DND-41 (cell line): ENCODE results near the gene GRID1.
"Not testable (repeated sequence)": the region's sequence is repeated elsewhere in the genome, so short reads cannot be mapped to it uniquely, and the experiment has no call there.

Experiments used
- ATAC-seq: fragments of 200-7000 bp; cut with Tn5 transposase; 3 replicates; pipeline ENCODE4 v1.9.1; 2021; ENCODE audit warnings: low read depth; ENCODE audit not compliant: insufficient read depth
- DNase-seq: peaks from one replicate; pipeline ENCODE4 v3.0.0-alpha.2; 2020
- H2AFZ ChIP-seq: 2 replicates; pipeline ENCODE4 v1.6.0; 2012; ENCODE audit warnings: low read depth, low read length
- H3K27ac ChIP-seq: 2 replicates; pipeline ENCODE4 v1.5.1; 2012; ENCODE audit warnings: low read length, inconsistent platforms
- H3K27me3 ChIP-seq: fragments of 200-600 bp; sonication (generic); 2 replicates; pipeline ENCODE4 v1.6.0; 2012; ENCODE audit warnings: low read length, mild to moderate bottlenecking, inconsistent platforms; ENCODE audit not compliant: insufficient read depth, poor library complexity
- H3K36me3 ChIP-seq: 2 replicates; pipeline ENCODE4 v1.5.1; 2012; ENCODE audit warnings: low read length, inconsistent platforms; ENCODE audit not compliant: insufficient read depth
- H3K4me1 ChIP-seq: 2 replicates; pipeline ENCODE4 v1.5.1; 2012; ENCODE audit warnings: mild to moderate bottlenecking, low read length; ENCODE audit not compliant: insufficient read depth
- H3K4me2 ChIP-seq: 2 replicates; pipeline ENCODE4 v1.6.0; 2012; ENCODE audit warnings: mild to moderate bottlenecking, moderate library complexity, low read length, inconsistent platforms; ENCODE audit not compliant: insufficient read depth
- H3K4me3 ChIP-seq, 2 experiments: fragments of 200-600 bp in 1 of 2; shearing (Covaris generic) in 1 of 2; 2 replicates each; pipeline ENCODE4 v1.5.1; 2012 to 2016; ENCODE audit warnings: inconsistent platforms in 2 of 2, low read length in 2 of 2, mild to moderate bottlenecking in 2 of 2, low read depth in 1 of 2, moderate library complexity in 1 of 2
- H3K79me2 ChIP-seq: 2 replicates; pipeline ENCODE4 v1.6.0; 2012; ENCODE audit warnings: low read length, inconsistent platforms; ENCODE audit not compliant: insufficient read depth
- H3K9ac ChIP-seq: 2 replicates; pipeline ENCODE4 v1.6.0; 2012; ENCODE audit warnings: low read depth, mild to moderate bottlenecking, inconsistent platforms, low read length, moderate library complexity
- H3K9me3 ChIP-seq: 2 replicates; pipeline ENCODE4 v1.5.1; 2012; ENCODE audit warnings: low read length, moderate library complexity, mild to moderate bottlenecking, inconsistent platforms; ENCODE audit not compliant: insufficient read depth, severe bottlenecking
- H4K20me1 ChIP-seq: 2 replicates; pipeline ENCODE4 v1.6.0; 2012; ENCODE audit warnings: low read length; ENCODE audit not compliant: insufficient read depth
- EZH2 ChIP-seq: IDR thresholded peaks from 3 replicates; pipeline ENCODE4 v1.6.1; 2012; ENCODE audit warnings: borderline replicate concordance, low read depth, mild to moderate bottlenecking, moderate library complexity, low read length, inconsistent platforms; ENCODE audit not compliant: severe bottlenecking
- TF ChIP-seq, protein P1 (sequence below): IDR thresholded peaks from 2 replicates; pipeline ENCODE4 v1.5.1; 2012; ENCODE audit warnings: borderline replicate concordance, low read length, moderate library complexity, mild to moderate bottlenecking; ENCODE audit not compliant: poor library complexity, severe bottlenecking; ENCODE audit errors: extremely low read depth

Gene GRID1

DNA sequence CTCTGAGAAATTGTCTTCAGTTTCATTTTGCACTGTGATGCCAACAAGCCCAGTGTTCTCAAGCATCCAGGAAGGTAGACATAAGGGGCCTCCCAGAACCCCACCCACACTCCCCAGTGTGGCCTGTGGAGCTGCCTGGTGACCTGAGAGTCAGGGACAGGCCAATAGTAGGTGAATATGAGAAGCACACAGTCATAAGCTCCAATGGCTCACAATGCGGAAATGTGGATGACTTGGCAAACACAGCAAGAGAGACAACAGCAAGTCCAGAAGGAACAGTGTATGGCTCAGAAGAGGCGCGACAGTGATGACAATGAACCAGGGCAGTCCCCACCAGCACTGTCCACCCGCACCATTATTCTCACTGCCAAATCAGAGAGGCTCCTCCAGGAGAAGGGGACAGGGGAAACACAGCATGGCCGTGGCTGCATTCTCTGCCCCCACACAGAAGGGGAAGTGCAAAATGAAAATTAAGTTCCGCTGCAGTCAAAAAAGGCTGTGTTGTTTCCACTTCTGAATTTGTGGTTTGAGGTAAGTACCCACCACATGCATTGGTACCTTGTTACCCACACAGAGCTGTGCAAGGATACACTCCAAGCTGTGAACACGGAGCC lies 419.8 kb downstream of the GRID1 start:
- no peaks in the 10 kb centered on the region for H3K79me2 ChIP-seq
- H4K20me1 ChIP-seq: no peaks in the 10 kb centered on the region
- no peak overlapping the region for H3K4me2 ChIP-seq
- ATAC-seq (peak; percentile 85), DNase-seq (peak; percentile 13)
- peaks cover 2% of the 10 kb centered on the region for H3K27me3 ChIP-seq
- TF ChIP-seq, protein P1, sequence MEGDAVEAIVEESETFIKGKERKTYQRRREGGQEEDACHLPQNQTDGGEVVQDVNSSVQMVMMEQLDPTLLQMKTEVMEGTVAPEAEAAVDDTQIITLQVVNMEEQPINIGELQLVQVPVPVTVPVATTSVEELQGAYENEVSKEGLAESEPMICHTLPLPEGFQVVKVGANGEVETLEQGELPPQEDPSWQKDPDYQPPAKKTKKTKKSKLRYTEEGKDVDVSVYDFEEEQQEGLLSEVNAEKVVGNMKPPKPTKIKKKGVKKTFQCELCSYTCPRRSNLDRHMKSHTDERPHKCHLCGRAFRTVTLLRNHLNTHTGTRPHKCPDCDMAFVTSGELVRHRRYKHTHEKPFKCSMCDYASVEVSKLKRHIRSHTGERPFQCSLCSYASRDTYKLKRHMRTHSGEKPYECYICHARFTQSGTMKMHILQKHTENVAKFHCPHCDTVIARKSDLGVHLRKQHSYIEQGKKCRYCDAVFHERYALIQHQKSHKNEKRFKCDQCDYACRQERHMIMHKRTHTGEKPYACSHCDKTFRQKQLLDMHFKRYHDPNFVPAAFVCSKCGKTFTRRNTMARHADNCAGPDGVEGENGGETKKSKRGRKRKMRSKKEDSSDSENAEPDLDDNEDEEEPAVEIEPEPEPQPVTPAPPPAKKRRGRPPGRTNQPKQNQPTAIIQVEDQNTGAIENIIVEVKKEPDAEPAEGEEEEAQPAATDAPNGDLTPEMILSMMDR: no peak
- TF ChIP-seq EZH2: no peak
- no peak overlapping the region for H3K4me3 ChIP-seq
- no peaks in the 10 kb centered on the region for H3K9me3 ChIP-seq
- 0 out of 2 replicates have a peak, but pooled peaks cover 3% of the 10 kb centered on the region for H3K4me1 ChIP-seq
- no peak overlapping the region for H3K9ac ChIP-seq
- H3K27ac ChIP-seq: no peak overlapping the region
- no peak overlapping the region for H2AFZ ChIP-seq
- no peaks in the 10 kb centered on the region for H3K36me3 ChIP-seq

DNA sequence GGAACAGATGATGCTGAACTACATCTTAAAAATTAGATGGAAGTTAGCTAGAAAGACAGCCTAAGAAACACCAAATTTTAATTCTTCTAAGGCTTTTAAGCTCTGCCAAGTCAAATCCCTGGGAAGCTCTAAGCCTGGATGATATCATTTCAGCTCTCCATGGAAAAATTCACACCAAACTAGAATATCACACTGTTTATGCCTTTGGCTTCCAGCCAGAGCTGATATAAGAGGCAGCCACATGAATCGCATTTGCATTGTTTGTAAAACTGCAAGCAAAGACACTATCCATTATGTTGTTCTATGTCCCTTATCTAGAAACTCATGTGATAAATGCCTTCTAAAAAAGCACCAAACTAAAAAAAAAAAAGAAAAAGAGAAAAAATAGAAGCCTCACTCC lies 430.4 kb downstream of the GRID1 start:
- TF ChIP-seq, protein P1: no peak
- no peak overlapping the region for H3K4me3 ChIP-seq

DNA sequence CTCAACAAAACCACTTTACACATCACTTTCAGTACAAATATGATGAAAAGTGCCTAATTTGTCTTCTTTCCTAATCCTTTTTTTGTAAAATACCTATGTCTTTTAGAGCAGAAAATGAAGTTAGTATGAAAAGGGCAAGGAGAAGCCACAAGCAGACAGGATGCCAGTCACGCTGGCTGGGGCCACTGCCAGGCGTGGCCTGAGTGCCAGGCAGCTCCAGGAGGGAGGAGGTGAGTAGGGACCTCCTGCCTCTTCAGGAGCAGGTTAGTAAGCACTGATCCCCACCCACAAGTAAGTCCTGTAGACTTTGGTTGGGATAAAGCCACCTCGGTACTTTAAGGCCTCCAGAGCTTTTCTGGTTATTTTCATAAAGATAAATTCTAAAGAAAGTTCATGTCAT lies 432.0 kb downstream of the GRID1 start:
- peaks cover 4% of the 10 kb centered on the region for H3K9me3 ChIP-seq
- H3K36me3 ChIP-seq: no peaks in the 10 kb centered on the region
- H3K4me2 ChIP-seq: no peak overlapping the region
- H4K20me1 ChIP-seq: no peaks in the 10 kb centered on the region
- no peaks in the 10 kb centered on the region for H3K27me3 ChIP-seq
- no peak overlapping the region for H3K9ac ChIP-seq
- DNase-seq: no peak
- ATAC-seq: no peak
- no peak overlapping the region for H3K4me3 ChIP-seq
- TF ChIP-seq EZH2: no peak
- TF ChIP-seq, protein P1: no peak
- no peaks in the 10 kb centered on the region for H3K4me1 ChIP-seq
- H2AFZ ChIP-seq: no peak overlapping the region
- no peaks in the 10 kb centered on the region for H3K79me2 ChIP-seq
- no peak overlapping the region for H3K27ac ChIP-seq

More for the DNA sequence above, 430.4 kb downstream of the GRID1 start:
- ATAC-seq (no peak), DNase-seq (no peak)
- Histone ChIP-seq H3K27me3 (no peaks in the 10 kb centered on the region), H3K27ac (no peak overlapping the region), H3K9ac (no peak overlapping the region), H4K20me1 (no peaks in the 10 kb centered on the region), H2AFZ (no peak overlapping the region), H3K4me2 (no peak overlapping the region), H3K79me2 (no peaks in the 10 kb centered on the region), H3K36me3 (no peaks in the 10 kb centered on the region), H3K9me3 (peaks cover 4% of the 10 kb centered on the region), H3K4me1 (no peaks in the 10 kb centered on the region)

DNA sequence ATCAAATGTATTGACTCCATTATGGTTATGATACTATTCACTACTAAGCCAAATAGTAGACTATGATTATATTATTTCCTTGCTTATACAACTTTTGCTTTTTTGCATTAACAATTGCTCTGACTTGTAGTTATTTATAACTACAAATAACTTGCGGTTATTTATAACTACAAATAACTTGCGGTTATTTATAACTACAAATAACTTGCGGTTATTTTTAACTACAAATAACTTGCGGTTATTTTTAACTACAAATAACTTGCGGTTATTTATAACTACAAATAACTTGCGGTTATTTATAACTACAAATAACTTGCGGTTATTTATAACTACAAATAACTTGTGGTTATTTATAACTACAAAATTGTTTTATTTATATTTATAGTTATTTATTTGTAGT lies 436.6 kb downstream of the GRID1 start:
- not testable (repeated sequence) for H3K4me2 ChIP-seq, H3K27me3 ChIP-seq, H3K36me3 ChIP-seq, H2AFZ ChIP-seq, H3K4me3 ChIP-seq, H4K20me1 ChIP-seq, H3K9ac ChIP-seq, ATAC-seq, H3K9me3 ChIP-seq, H3K4me1 ChIP-seq, H3K79me2 ChIP-seq, DNase-seq, H3K27ac ChIP-seq
